ENCODE data around the gene SH3RF3. TPM values are rescaled to one million over a fixed set of nuclear protein-coding genes. Genes with fewer than 3 reads are reported as not detected.

SH3RF3 gene
- total and polyA plus RNA-seq, 9 of the 15 experiments (the other 6 are each of a cell fraction or from before 2014, with no cell fraction given): 0.02 TPM; not detected in 8

DNA sequence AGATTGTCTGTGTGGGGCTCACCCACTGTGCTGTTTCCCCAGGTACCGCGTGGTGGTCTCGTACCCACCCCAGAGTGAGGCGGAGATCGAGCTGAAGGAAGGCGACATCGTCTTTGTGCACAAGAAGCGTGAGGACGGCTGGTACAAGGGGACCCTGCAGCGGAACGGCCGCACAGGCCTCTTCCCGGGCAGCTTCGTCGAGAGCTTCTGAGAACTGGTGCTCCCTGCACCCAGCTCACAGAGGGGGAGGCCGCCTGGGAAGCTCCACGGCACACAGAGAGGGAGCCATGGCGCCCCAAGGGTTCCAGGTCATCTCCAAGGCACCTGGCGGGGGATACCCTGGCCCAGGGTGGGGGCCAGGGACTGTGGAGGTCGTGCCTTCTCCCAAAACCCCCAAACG, 372.5 kb downstream of the SH3RF3 start:
- intact Hi-C loops (cut with micrococcal nuclease) (no loop called here), in situ Hi-C loops (cut with MboI) (loop anchor here (10.0 kb wide), 1 partner anchor 377 kb away; the partner anchor contains the start of gene SH3RF3)
- 1% methylated on average over 17 of the region's 21 CpGs for WGBS (ENCODE audit: insufficient coverage, low coverage, missing lambda C conversion rate)
- H4K20me1 ChIP-seq (replicated peaks; ENCODE audit: control insufficient read depth, insufficient read depth, low read length): no peaks in the 10 kb centered on the region
- H3K9me1 ChIP-seq (ENCODE audit: control insufficient read depth, insufficient read depth, low read length): no peaks in the 10 kb centered on the region
- FAIRE-seq (no peak), DNase-seq (ENCODE audit: extremely low read depth in 1 of 4, low spot score in 3 of 4) (no peak), ATAC-seq (no peak)
- H3K36me3 ChIP-seq (ENCODE audit: control insufficient read depth, insufficient read depth, low read length): no peaks in the 10 kb centered on the region
- BruUV-seq (replicated peaks): no TSS peak
- CTCF ChIA-PET (ENCODE audit: low intra/inter-chr PET ratio): no interaction called here
- H3K4me1 ChIP-seq (replicated peaks in 1 of 2; ENCODE audit: control insufficient read depth in 2 of 2, insufficient read depth in 2 of 2, low read length in 2 of 2): no peaks in the 10 kb centered on the region
- H3K79me2 ChIP-seq (ENCODE audit: control insufficient read depth, insufficient read depth, low read length): no peaks in the 10 kb centered on the region
- no peak overlapping the region for H3K4me3 ChIP-seq
- no peak overlapping the region for H3K4me2 ChIP-seq (ENCODE audit: insufficient read depth, low read length)
- TF ChIP-seq MAFK (IDR thresholded peaks at IDR 0.05; ENCODE audit: low read length) (no peak), ZNF57 (CRISPR knock-in tag; IDR thresholded peaks at IDR 0.05) (no peak), PTBP1 (IDR thresholded peaks at IDR 0.05; ENCODE audit: low read depth, low read length) (no peak), ZNF76 (CRISPR knock-in tag; IDR thresholded peaks at IDR 0.05; ENCODE audit: borderline replicate concordance) (no peak), PYGO2 (tag; IDR thresholded peaks at IDR 0.05) (no peak), NR2C1 (IDR thresholded peaks at IDR 0.05) (no peak), NR2C1 (tag; IDR thresholded peaks at IDR 0.05) (no peak), TAL1 (IDR thresholded peaks at IDR 0.05) (no peak), CBX3 (IDR thresholded peaks at IDR 0.05; ENCODE audit: borderline replicate concordance in 1 of 2, low read length in 2 of 2) (no peak)
- TF ChIP-seq, protein P1, sequence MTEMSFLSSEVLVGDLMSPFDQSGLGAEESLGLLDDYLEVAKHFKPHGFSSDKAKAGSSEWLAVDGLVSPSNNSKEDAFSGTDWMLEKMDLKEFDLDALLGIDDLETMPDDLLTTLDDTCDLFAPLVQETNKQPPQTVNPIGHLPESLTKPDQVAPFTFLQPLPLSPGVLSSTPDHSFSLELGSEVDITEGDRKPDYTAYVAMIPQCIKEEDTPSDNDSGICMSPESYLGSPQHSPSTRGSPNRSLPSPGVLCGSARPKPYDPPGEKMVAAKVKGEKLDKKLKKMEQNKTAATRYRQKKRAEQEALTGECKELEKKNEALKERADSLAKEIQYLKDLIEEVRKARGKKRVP (CRISPR knock-in tag; IDR thresholded peaks at IDR 0.05): no peak
- TF ChIP-seq, protein P2, sequence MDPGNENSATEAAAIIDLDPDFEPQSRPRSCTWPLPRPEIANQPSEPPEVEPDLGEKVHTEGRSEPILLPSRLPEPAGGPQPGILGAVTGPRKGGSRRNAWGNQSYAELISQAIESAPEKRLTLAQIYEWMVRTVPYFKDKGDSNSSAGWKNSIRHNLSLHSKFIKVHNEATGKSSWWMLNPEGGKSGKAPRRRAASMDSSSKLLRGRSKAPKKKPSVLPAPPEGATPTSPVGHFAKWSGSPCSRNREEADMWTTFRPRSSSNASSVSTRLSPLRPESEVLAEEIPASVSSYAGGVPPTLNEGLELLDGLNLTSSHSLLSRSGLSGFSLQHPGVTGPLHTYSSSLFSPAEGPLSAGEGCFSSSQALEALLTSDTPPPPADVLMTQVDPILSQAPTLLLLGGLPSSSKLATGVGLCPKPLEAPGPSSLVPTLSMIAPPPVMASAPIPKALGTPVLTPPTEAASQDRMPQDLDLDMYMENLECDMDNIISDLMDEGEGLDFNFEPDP (CRISPR knock-in tag; IDR thresholded peaks at IDR 0.05): no peak
- TF ChIP-seq, protein P3, sequence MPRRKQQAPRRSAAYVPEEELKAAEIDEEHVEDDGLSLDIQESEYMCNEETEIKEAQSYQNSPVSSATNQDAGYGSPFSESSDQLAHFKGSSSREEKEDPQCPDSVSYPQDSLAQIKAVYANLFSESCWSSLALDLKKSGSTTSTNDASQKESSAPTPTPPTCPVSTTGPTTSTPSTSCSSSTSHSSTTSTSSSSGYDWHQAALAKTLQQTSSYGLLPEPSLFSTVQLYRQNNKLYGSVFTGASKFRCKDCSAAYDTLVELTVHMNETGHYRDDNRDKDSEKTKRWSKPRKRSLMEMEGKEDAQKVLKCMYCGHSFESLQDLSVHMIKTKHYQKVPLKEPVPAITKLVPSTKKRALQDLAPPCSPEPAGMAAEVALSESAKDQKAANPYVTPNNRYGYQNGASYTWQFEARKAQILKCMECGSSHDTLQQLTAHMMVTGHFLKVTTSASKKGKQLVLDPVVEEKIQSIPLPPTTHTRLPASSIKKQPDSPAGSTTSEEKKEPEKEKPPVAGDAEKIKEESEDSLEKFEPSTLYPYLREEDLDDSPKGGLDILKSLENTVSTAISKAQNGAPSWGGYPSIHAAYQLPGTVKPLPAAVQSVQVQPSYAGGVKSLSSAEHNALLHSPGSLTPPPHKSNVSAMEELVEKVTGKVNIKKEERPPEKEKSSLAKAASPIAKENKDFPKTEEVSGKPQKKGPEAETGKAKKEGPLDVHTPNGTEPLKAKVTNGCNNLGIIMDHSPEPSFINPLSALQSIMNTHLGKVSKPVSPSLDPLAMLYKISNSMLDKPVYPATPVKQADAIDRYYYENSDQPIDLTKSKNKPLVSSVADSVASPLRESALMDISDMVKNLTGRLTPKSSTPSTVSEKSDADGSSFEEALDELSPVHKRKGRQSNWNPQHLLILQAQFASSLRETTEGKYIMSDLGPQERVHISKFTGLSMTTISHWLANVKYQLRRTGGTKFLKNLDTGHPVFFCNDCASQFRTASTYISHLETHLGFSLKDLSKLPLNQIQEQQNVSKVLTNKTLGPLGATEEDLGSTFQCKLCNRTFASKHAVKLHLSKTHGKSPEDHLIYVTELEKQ (CRISPR knock-in tag; IDR thresholded peaks at IDR 0.05): no peak
- TF ChIP-seq, protein P4, sequence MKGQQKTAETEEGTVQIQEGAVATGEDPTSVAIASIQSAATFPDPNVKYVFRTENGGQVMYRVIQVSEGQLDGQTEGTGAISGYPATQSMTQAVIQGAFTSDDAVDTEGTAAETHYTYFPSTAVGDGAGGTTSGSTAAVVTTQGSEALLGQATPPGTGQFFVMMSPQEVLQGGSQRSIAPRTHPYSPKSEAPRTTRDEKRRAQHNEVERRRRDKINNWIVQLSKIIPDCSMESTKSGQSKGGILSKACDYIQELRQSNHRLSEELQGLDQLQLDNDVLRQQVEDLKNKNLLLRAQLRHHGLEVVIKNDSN (CRISPR knock-in tag; IDR thresholded peaks at IDR 0.05): no peak
- TF ChIP-seq, protein P5, sequence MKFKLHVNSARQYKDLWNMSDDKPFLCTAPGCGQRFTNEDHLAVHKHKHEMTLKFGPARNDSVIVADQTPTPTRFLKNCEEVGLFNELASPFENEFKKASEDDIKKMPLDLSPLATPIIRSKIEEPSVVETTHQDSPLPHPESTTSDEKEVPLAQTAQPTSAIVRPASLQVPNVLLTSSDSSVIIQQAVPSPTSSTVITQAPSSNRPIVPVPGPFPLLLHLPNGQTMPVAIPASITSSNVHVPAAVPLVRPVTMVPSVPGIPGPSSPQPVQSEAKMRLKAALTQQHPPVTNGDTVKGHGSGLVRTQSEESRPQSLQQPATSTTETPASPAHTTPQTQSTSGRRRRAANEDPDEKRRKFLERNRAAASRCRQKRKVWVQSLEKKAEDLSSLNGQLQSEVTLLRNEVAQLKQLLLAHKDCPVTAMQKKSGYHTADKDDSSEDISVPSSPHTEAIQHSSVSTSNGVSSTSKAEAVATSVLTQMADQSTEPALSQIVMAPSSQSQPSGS (CRISPR knock-in tag; IDR thresholded peaks at IDR 0.05): no peak
- peaks cover 6 to 51% of the 10 kb centered on the region in 2 experiments; a peak in 4 of 5 replicates for H3K27me3 ChIP-seq (ENCODE audit: control insufficient read depth in 2 of 2, insufficient read depth in 2 of 2, low read length in 2 of 2)
- no peak overlapping the region for H3K9ac ChIP-seq (ENCODE audit: insufficient read depth in 1 of 2, low read depth in 2 of 2, low read length in 2 of 2)
- H2AFZ ChIP-seq (ENCODE audit: low read depth, low read length): no peak overlapping the region
- no peaks in the 10 kb centered on the region for H3K9me3 ChIP-seq (replicated peaks; ENCODE audit: control insufficient read depth, insufficient read depth, low read depth, low read length)
- POLR2A ChIA-PET: interaction anchor here (0.7 kb wide), 1 partner anchor 16 kb away, joined by 3 read pairs; no protein-coding TSS in a partner anchor
- no peak overlapping the region for H3K27ac ChIP-seq (ENCODE audit: extremely low read depth, low read depth, low read length)
